ENCODE data around the gene OCA2. TPM values are rescaled to one million over a fixed set of nuclear protein-coding genes. Genes with fewer than 3 reads are reported as not detected.

The OCA2 gene
- total RNA-seq, 2 donors from 2014 or later, result 0.10 to 0.82 TPM

DNA sequence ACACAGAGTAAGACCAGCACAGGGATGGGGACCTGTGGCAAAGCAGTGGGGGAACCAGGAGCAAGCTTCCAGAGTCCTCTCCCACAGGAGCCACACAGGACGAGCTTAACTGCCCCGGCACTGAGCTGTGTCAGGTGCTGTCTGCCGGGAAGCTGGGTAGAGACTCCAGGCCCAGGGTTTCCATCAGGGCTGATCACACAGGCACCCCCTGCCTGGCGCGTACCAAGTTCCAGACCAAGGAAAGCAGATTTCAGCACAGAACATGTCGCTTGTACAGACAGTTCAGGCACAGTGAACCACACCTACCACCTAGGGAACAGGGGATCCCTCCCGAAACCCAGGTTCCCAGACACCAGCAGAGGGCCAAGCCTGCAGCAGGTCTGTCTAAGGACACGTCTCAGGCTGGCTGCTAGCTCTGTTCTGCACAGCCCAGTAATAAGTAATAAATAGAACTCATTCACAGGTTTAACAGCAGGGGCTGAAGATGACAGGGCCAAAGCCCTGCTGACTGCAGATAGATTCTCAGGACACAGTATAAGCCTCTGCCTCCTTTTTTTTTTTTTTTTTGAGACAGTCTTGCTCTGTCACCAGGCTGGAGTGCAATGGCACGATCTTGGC is 30.2 kb upstream of the OCA2 start:
- Histone ChIP-seq H3K36me3 (peaks cover 6% of the 10 kb centered on the region), H3K4me3 (no peak overlapping the region), H3K27me3 (no peaks in the 10 kb centered on the region), H3K4me1 (no peaks in the 10 kb centered on the region), H3K9me3 (no peaks in the 10 kb centered on the region), H3K27ac (no peak overlapping the region), H3K9ac (ENCODE audit: low read depth in 2 of 2, low read length in 2 of 2) (no peak overlapping the region)
- no peak for DNase-seq
- TF ChIP-seq, protein P1, sequence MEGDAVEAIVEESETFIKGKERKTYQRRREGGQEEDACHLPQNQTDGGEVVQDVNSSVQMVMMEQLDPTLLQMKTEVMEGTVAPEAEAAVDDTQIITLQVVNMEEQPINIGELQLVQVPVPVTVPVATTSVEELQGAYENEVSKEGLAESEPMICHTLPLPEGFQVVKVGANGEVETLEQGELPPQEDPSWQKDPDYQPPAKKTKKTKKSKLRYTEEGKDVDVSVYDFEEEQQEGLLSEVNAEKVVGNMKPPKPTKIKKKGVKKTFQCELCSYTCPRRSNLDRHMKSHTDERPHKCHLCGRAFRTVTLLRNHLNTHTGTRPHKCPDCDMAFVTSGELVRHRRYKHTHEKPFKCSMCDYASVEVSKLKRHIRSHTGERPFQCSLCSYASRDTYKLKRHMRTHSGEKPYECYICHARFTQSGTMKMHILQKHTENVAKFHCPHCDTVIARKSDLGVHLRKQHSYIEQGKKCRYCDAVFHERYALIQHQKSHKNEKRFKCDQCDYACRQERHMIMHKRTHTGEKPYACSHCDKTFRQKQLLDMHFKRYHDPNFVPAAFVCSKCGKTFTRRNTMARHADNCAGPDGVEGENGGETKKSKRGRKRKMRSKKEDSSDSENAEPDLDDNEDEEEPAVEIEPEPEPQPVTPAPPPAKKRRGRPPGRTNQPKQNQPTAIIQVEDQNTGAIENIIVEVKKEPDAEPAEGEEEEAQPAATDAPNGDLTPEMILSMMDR (IDR thresholded peaks at IDR 0.05), result no peak
- intact Hi-C loops (cut with DNase I), result loop anchor here (10.0 kb wide), 1 partner anchor 1245 kb away; no protein-coding TSS in a partner anchor

DNA sequence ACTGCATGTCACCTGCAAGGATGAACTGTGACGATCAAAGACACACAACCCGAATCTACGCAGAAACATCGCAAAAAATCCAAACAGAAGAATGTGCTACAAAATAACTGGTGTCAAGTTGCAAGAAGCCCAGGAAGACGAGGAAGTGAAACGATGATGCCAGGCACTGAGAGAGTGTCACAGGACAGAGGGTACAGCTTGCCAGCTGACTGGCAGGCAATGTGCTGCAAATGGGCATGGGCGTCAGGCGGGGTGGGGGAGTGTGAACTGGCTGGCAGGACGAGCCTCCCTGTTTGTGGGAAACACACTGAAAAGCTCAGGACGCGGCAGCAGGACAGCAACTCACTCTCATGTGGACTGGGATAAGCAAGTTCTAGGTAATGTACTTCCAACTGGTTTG is 28.9 kb upstream of the OCA2 start:
- H3K4me1 ChIP-seq, result no peaks in the 10 kb centered on the region
- no peaks in the 10 kb centered on the region for H3K9me3 ChIP-seq
- H3K9ac ChIP-seq (ENCODE audit: low read depth in 2 of 2, low read length in 2 of 2), result no peak overlapping the region
- intact Hi-C loops (cut with DNase I), result loop anchor here (10.0 kb wide), 1 partner anchor 1243 kb away; no protein-coding TSS in a partner anchor
- TF ChIP-seq, protein P1 (IDR thresholded peaks at IDR 0.05), result no peak
- H3K4me3 ChIP-seq, result no peak overlapping the region
- no peak for DNase-seq
- H3K27me3 ChIP-seq, result no peaks in the 10 kb centered on the region
- no peak overlapping the region for H3K27ac ChIP-seq
- peaks cover 6% of the 10 kb centered on the region for H3K36me3 ChIP-seq

DNA sequence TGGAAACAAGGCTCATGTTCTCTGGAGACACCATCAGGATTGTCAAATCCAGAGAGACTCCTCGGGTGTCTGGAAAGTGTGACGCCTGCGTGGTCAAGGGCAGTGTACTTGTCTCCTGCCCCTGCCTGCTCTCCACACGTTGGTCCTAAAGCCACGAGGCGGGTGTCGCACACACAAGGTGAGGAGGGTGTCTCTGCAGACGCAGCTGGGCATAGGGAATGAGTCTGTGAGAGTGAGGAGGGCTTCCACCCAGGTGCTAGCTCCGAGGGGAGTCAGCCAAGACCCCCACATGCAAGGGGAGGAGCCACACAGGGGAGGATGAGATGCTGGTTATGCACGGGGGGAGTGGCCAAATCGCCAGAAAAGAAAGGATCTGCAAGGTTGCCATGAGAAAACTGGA is 27.9 kb upstream of the OCA2 start:
- Histone ChIP-seq H3K27me3 (no peaks in the 10 kb centered on the region), H3K9ac (ENCODE audit: low read depth in 2 of 2, low read length in 2 of 2) (no peak overlapping the region), H3K4me1 (no peaks in the 10 kb centered on the region), H3K9me3 (no peaks in the 10 kb centered on the region), H3K4me3 (no peak overlapping the region), H3K27ac (no peak overlapping the region), H3K36me3 (peaks cover 6% of the 10 kb centered on the region)
- intact Hi-C loops (cut with DNase I), result loop anchor here (10.0 kb wide), 1 partner anchor 1242 kb away; no protein-coding TSS in a partner anchor
- TF ChIP-seq, protein P1 (IDR thresholded peaks at IDR 0.05), result no peak
- no peak for DNase-seq

DNA sequence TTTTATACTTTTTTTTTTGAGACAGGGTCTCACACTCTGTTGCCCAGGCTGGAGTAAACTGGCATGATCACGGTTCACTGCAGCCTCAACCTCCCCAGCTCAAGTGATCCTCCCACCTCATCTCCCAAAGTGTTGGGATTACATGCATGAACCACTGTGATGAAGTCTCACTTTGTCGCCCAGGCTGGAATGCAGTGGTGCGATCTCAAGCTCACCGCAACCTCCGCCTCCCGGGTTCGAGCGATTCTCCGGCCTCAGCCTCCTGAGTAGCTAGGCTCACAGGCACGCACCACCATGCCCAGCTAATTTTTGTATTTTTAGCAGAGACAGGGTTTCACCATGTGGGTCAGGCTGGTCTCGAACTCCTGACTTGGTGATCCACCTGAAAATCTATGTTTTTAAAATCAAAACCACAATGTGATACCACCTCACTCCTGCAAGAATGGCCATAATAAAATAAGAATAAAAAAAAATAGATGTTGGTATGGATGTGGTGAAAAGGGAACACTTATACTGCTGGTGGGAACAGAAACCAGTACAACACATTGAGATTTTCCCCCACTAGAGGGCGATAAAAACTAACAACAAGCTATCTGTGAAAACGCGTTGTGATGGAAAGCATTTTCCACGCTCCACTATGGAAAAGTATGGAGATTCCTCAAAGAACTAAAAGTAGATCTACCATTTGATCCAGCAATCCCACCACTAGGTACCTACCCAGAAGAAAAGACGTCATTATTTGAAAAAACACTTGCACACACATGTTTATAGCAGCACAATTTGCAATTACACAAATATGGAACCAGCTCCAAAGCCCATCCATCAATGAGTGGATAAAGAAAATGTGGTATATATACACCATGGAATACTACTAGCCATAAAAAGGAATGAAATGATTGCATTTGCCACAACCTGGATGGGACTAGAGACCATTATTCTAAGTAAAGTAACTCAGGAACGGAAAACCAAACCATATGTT is 26.8 kb upstream of the OCA2 start:
- Histone ChIP-seq H3K9me3 (no peaks in the 10 kb centered on the region), H3K36me3 (peaks cover 2% of the 10 kb centered on the region), H3K4me3 (no peak overlapping the region), H3K4me1 (no peaks in the 10 kb centered on the region), H3K27ac (no peak overlapping the region), H3K27me3 (no peaks in the 10 kb centered on the region), H3K9ac (ENCODE audit: low read depth in 2 of 2, low read length in 2 of 2) (no peak overlapping the region)
- intact Hi-C loops (cut with DNase I), result loop anchor here (2.0 to 10.0 kb wide), 2 partner anchors 105 to 1241 kb away; no protein-coding TSS in a partner anchor
- TF ChIP-seq, protein P1 (IDR thresholded peaks at IDR 0.05), result peak; percentile 61
- DNase-seq, result no peak

DNA sequence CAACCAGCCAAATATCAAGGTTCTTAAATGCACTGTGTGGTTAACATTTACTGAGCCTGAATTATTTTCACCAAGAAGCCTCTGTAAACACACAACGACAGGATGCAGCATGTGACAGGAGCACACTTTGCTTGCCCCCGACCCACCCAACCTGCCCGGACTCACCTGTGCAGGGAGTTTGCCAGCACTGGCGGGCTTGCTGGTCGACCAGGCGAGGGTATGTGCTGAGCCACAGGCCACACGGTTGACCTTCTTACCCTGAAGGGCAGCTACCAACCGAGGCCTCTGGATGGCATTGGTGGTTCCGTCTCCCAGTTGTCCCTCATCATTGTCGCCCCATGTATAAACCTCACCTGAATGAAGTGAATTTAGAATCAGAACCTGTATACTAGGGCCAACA is 25.7 kb upstream of the OCA2 start:
- no peaks in the 10 kb centered on the region for H3K9me3 ChIP-seq
- no peaks in the 10 kb centered on the region for H3K27me3 ChIP-seq
- DNase-seq, result no peak
- no peak overlapping the region for H3K27ac ChIP-seq
- intact Hi-C loops (cut with DNase I), result loop anchor here (2.0 to 10.0 kb wide), 3 partner anchors 38 to 1240 kb away; no protein-coding TSS in a partner anchor
- TF ChIP-seq, protein P1 (IDR thresholded peaks at IDR 0.05), result no peak
- no peaks in the 10 kb centered on the region for H3K36me3 ChIP-seq
- no peaks in the 10 kb centered on the region for H3K4me1 ChIP-seq
- no peak overlapping the region for H3K4me3 ChIP-seq
- H3K9ac ChIP-seq (ENCODE audit: low read depth in 2 of 2, low read length in 2 of 2), result no peak overlapping the region

All from colonic mucosa (tissue), 4 donors.